ENCODE results near the gene PPP1R14D.

- no peak for TF ChIP-seq CTCF (conservative IDR thresholded peaks at IDR 0.05; ENCODE audit: low read length)
- TF ChIP-seq EZH2phosphoT487 (IDR thresholded peaks at IDR 0.05; ENCODE audit: borderline replicate concordance, low read depth, low read length), result no peak
Measured at GRCh38 chr15:40845511-40846284, 17.2 kb upstream of the PPP1R14D start.

Data from OCI-LY7 (cell line).